Measurements from ENCODE around the gene NCKAP5. TPM values are rescaled to one million over a fixed set of nuclear protein-coding genes. Genes with fewer than 3 reads are reported as not detected.

Gene NCKAP5
- total RNA-seq, 3 donors from 2014 or later (not counting 1 experiment from before 2014, with no cell fraction given), result 0.12 to 0.20 TPM; not detected in 1

- intact Hi-C loops (cut with micrococcal nuclease), result no loop called here
Measured at GRCh38 chr2:133498662-133499585, 69.3 kb downstream of the NCKAP5 start.

GRCh38 chr2:133497951-133498565, 70.2 kb downstream of the NCKAP5 start:
- TF ChIP-seq, protein P1, sequence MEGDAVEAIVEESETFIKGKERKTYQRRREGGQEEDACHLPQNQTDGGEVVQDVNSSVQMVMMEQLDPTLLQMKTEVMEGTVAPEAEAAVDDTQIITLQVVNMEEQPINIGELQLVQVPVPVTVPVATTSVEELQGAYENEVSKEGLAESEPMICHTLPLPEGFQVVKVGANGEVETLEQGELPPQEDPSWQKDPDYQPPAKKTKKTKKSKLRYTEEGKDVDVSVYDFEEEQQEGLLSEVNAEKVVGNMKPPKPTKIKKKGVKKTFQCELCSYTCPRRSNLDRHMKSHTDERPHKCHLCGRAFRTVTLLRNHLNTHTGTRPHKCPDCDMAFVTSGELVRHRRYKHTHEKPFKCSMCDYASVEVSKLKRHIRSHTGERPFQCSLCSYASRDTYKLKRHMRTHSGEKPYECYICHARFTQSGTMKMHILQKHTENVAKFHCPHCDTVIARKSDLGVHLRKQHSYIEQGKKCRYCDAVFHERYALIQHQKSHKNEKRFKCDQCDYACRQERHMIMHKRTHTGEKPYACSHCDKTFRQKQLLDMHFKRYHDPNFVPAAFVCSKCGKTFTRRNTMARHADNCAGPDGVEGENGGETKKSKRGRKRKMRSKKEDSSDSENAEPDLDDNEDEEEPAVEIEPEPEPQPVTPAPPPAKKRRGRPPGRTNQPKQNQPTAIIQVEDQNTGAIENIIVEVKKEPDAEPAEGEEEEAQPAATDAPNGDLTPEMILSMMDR (IDR thresholded peaks at IDR 0.05), result no peak
- DNase-seq (no peak), ATAC-seq (no peak)
- no peaks in the 10 kb centered on the region for H3K4me1 ChIP-seq (ENCODE audit: control insufficient read depth, insufficient read depth, low read length)
- H3K27ac Mint-ChIP-seq, result no peak overlapping the region
- intact Hi-C loops (cut with micrococcal nuclease), result no loop called here
- H3K27me3 Mint-ChIP-seq (ENCODE audit: low read depth in 2 of 2), result no peaks in the 10 kb centered on the region
- H3K4me3 Mint-ChIP-seq, result no peak overlapping the region
- H3K36me3 ChIP-seq (ENCODE audit: control insufficient read depth, insufficient read depth, low read length), result no peaks in the 10 kb centered on the region
- WGBS (ENCODE audit: insufficient coverage), result 59% methylated on average over 5 of the region's 6 CpGs
- H3K9me3 ChIP-seq (ENCODE audit: control insufficient read depth, insufficient read depth, low read length), result no peaks in the 10 kb centered on the region
- H3K27me3 ChIP-seq (ENCODE audit: control insufficient read depth, insufficient read depth, low read length), result no peaks in the 10 kb centered on the region
- H3K36me3 Mint-ChIP-seq, result no peaks in the 10 kb centered on the region
- H3K4me3 ChIP-seq (ENCODE audit: low read length), result no peak overlapping the region
- peaks cover 4 to 6% of the 10 kb centered on the region in 2 donors for H3K9me3 Mint-ChIP-seq
- no peak overlapping the region for H3K27ac ChIP-seq (ENCODE audit: low read length)
- H3K4me1 Mint-ChIP-seq, result no peaks in the 10 kb centered on the region

More at GRCh38 chr2:133498662-133499585, 69.3 kb downstream of the NCKAP5 start:
- no peak overlapping the region for H3K27ac ChIP-seq (ENCODE audit: low read length)
- H3K27me3 Mint-ChIP-seq (ENCODE audit: low read depth in 2 of 2), result no peaks in the 10 kb centered on the region
- no peak overlapping the region for H3K4me3 Mint-ChIP-seq
- no peaks in the 10 kb centered on the region for H3K4me1 Mint-ChIP-seq
- H3K4me3 ChIP-seq (ENCODE audit: low read length), result no peak overlapping the region
- H3K36me3 ChIP-seq (ENCODE audit: control insufficient read depth, insufficient read depth, low read length), result no peaks in the 10 kb centered on the region
- TF ChIP-seq, protein P1 (IDR thresholded peaks at IDR 0.05), result no peak
- 77% methylated on average over 7 of the region's 8 CpGs for WGBS (ENCODE audit: insufficient coverage)
- no peaks in the 10 kb centered on the region for H3K27me3 ChIP-seq (ENCODE audit: control insufficient read depth, insufficient read depth, low read length)
- H3K36me3 Mint-ChIP-seq, result no peaks in the 10 kb centered on the region
- no peaks in the 10 kb centered on the region for H3K9me3 ChIP-seq (ENCODE audit: control insufficient read depth, insufficient read depth, low read length)
- no peak for ATAC-seq
- no peak for DNase-seq
- H3K9me3 Mint-ChIP-seq, result peaks cover 2 to 6% of the 10 kb centered on the region in 2 donors
- H3K27ac Mint-ChIP-seq, result no peak overlapping the region
- H3K4me1 ChIP-seq (ENCODE audit: control insufficient read depth, insufficient read depth, low read length), result no peaks in the 10 kb centered on the region

DNA sequence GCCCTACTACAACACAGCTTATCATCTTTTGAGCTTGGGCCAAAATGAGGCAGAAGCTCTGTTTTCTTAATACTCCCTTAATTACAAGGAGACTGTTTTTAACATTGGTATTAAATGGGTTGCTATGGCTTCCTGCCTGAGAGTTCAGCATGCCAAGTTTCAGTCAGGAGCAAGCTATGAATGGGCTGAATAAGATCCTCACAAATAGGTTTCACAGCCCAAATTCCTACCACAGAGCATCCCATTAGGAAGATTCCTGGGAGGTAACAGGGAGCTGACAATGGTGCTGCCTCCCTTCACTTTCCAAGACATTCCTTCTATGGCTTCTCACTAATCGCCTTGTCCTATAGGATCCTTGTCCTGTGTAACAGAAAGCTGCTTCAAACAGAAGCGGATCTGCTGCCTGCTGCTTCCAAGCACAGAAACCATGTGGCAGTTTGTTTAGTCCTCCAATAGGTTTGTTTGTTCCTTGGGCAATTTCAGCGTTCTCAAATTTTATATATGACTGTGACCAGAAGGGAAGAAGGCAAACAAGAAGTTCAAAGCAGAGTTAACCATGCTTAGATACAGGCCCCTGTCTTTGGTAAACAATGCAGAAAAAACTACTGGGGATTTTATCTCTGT, 70.9 kb downstream of the NCKAP5 start:
- H3K4me1 Mint-ChIP-seq, result no peaks in the 10 kb centered on the region
- no peaks in the 10 kb centered on the region for H3K27me3 Mint-ChIP-seq (ENCODE audit: low read depth in 2 of 2)
- H3K36me3 Mint-ChIP-seq, result no peaks in the 10 kb centered on the region
- no peak overlapping the region for H3K4me3 ChIP-seq (ENCODE audit: low read length)
- TF ChIP-seq, protein P1 (IDR thresholded peaks at IDR 0.05), result no peak
- intact Hi-C loops (cut with micrococcal nuclease), result no loop called here
- DNase-seq, result no peak
- H3K9me3 Mint-ChIP-seq, result peaks cover 4 to 6% of the 10 kb centered on the region in 2 donors
- H3K9me3 ChIP-seq (ENCODE audit: control insufficient read depth, insufficient read depth, low read length), result no peaks in the 10 kb centered on the region
- H3K27ac ChIP-seq (ENCODE audit: low read length), result no peak overlapping the region
- no peak overlapping the region for H3K4me3 Mint-ChIP-seq
- ATAC-seq, result no peak
- H3K27ac Mint-ChIP-seq, result no peak overlapping the region
- no peaks in the 10 kb centered on the region for H3K4me1 ChIP-seq (ENCODE audit: control insufficient read depth, insufficient read depth, low read length)
- 65% methylated on average over 3 of the region's 3 CpGs for WGBS (ENCODE audit: insufficient coverage)
- H3K27me3 ChIP-seq (ENCODE audit: control insufficient read depth, insufficient read depth, low read length), result no peaks in the 10 kb centered on the region
- no peaks in the 10 kb centered on the region for H3K36me3 ChIP-seq (ENCODE audit: control insufficient read depth, insufficient read depth, low read length)
